Hepatocyte (in vitro differentiated cells): ENCODE data around the gene GAA. TPM values are rescaled to one million over a fixed set of nuclear protein-coding genes. Genes with fewer than 3 reads are reported as not detected.

Source experiments
- DNase-seq: peaks from one replicate; pipeline ENCODE4 v3.0.0-alpha.2; 2016; ENCODE audit warnings: low spot score
- H2AFZ ChIP-seq: fragments of 200-600 bp; sonication (generic); 2 replicates; pipeline ENCODE4 v1.6.0; 2016; ENCODE audit warnings: antibody characterized with exemption, mild to moderate bottlenecking
- H3K27ac ChIP-seq: fragments of 200-600 bp; sonication (generic); 2 replicates; pipeline ENCODE4 v1.5.1; 2016; ENCODE audit warnings: mild to moderate bottlenecking
- H3K27me3 ChIP-seq: fragments of 200-600 bp; sonication (generic); 2 replicates; pipeline ENCODE4 v1.6.1; 2016
- H3K36me3 ChIP-seq: fragments of 200-600 bp; sonication (generic); replicated peaks from 2 replicates; pipeline ENCODE4 v1.5.1; 2016; ENCODE audit warnings: low read depth; ENCODE audit not compliant: insufficient read depth
- H3K4me1 ChIP-seq: fragments of 200-600 bp; sonication (generic); 2 replicates; pipeline ENCODE4 v1.5.1; 2016; ENCODE audit warnings: mild to moderate bottlenecking, moderate library complexity; ENCODE audit not compliant: insufficient read depth
- H3K4me2 ChIP-seq: fragments of 200-600 bp; sonication (generic); 2 replicates; pipeline ENCODE4 v1.6.0; 2016
- H3K4me3 ChIP-seq: fragments of 200-600 bp; sonication (generic); 2 replicates; pipeline ENCODE4 v1.5.1; 2016; ENCODE audit warnings: mild to moderate bottlenecking
- H3K79me2 ChIP-seq: fragments of 200-600 bp; sonication (generic); 2 replicates; pipeline ENCODE4 v1.6.0; 2017; ENCODE audit warnings: mild to moderate bottlenecking
- H3K9me2 ChIP-seq: fragments of 200-600 bp; sonication (generic); replicated peaks from 2 replicates; pipeline ENCODE4 v1.6.0; 2017; ENCODE audit warnings: mild to moderate bottlenecking; ENCODE audit not compliant: insufficient read depth
- H3K9me3 ChIP-seq: fragments of 200-600 bp; sonication (generic); 2 replicates; pipeline ENCODE4 v1.5.1; 2016; ENCODE audit warnings: low read depth, mild to moderate bottlenecking
- H4K20me1 ChIP-seq: fragments of 200-600 bp; sonication (generic); 2 replicates; pipeline ENCODE4 v1.6.0; 2016; ENCODE audit warnings: mild to moderate bottlenecking; ENCODE audit not compliant: insufficient read depth, poor library complexity, severe bottlenecking
- EZH2 ChIP-seq: fragments of 200-600 bp; sonication (generic); IDR thresholded peaks from 2 replicates; pipeline ENCODE4 v1.6.1; 2016; ENCODE audit warnings: antibody characterized with exemption, mild to moderate bottlenecking, borderline replicate concordance
- EZH2phosphoT487 ChIP-seq: fragments of 200-600 bp; sonication (generic); IDR thresholded peaks from one replicate; pipeline ENCODE4 v1.6.1; 2018; ENCODE audit warnings: antibody characterized with exemption, mild to moderate bottlenecking, low read depth, moderate library complexity; ENCODE audit not compliant: unreplicated experiment, severe bottlenecking
- WGBS: methylation state at CpG from one replicate; pipeline ENCODE4 v1.1.6; 2016; ENCODE audit warnings: low lambda C conversion rate; ENCODE audit errors: missing lambda C conversion rate; 5-methylcytosine and 5-hydroxymethylcytosine counted together
- polyA plus RNA-seq: library from polyadenylated mRNA; unstranded; fragments of >200 nt; fragmentation: Nextera tagmentation; extraction: Ambion mirVana; gene quantifications from 2 replicates; pipeline ENCODE4 v1.2.1, GENCODE V29; 2016
- total RNA-seq: library from RNA; depleted of rRNA; stranded (reverse); fragments of >200 nt; gene quantifications from 2 replicates; pipeline ENCODE4 v1.2.3, GENCODE V29; 2014
- TF ChIP-seq, protein P1 (sequence below): fragments of 200-600 bp; sonication (generic); IDR thresholded peaks from 2 replicates; pipeline ENCODE4 v1.5.1; 2016; ENCODE audit warnings: antibody characterized with exemption, mild to moderate bottlenecking; ENCODE audit not compliant: poor library complexity

Gene GAA
- total and polyA plus RNA-seq, 2 experiments from 2014 or later: 37.1 to 43.1 TPM

DNA sequence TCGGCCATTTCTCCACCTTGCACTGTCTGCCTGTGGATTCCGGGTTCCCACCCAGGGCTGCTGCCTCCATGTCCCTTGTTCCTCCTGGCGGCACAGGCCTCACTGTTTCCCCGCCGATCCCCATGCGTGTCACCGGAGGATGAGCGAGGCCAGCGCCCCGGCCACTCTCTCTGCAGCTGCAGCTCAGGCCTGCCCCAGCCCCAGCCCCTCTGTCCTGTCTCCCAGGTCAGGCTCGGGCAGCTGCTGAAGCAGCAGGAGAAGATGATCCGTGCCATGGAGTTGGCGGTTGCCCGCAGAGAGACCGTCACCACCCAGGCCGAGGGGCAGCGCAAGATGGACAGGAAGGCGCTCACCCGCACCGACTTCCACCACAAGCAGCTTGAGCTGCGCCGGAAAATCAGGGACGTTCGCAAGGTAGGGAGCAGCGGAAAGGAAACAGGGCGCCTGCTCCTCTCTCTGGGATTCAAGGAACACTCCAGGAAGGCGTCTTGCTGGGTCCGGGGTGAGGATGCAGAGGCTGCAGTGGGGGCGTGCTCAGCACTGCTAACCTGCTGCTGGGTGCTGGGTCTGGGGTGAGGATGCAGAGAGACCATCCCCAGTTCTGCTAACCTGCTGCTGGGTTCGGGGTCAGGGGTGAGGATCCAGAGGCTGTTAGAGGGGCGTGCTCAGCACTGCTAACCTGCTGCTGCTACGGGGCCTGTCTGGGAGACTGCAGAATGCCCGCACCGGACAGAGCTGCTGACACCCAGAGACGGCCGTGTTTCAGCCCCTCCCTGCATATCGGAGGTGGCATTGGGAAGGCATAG is 6.1 kb upstream of the GAA start:
- no peaks in the 10 kb centered on the region for H3K9me2 ChIP-seq
- no peak overlapping the region for H2AFZ ChIP-seq
- TF ChIP-seq EZH2phosphoT487 (no peak), EZH2 (no peak)
- TF ChIP-seq, protein P1, sequence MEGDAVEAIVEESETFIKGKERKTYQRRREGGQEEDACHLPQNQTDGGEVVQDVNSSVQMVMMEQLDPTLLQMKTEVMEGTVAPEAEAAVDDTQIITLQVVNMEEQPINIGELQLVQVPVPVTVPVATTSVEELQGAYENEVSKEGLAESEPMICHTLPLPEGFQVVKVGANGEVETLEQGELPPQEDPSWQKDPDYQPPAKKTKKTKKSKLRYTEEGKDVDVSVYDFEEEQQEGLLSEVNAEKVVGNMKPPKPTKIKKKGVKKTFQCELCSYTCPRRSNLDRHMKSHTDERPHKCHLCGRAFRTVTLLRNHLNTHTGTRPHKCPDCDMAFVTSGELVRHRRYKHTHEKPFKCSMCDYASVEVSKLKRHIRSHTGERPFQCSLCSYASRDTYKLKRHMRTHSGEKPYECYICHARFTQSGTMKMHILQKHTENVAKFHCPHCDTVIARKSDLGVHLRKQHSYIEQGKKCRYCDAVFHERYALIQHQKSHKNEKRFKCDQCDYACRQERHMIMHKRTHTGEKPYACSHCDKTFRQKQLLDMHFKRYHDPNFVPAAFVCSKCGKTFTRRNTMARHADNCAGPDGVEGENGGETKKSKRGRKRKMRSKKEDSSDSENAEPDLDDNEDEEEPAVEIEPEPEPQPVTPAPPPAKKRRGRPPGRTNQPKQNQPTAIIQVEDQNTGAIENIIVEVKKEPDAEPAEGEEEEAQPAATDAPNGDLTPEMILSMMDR: no peak
- 93% methylated on average over 37 of the region's 37 CpGs for WGBS
- no peaks in the 10 kb centered on the region for H3K36me3 ChIP-seq
- no peaks in the 10 kb centered on the region for H3K9me3 ChIP-seq
- H3K4me3 ChIP-seq: no peak overlapping the region
- H3K27ac ChIP-seq: no peak overlapping the region
- no peaks in the 10 kb centered on the region for H3K4me1 ChIP-seq
- H4K20me1 ChIP-seq: no peaks in the 10 kb centered on the region
- DNase-seq: peak; percentile 3
- H3K4me2 ChIP-seq: no peak overlapping the region
- no peaks in the 10 kb centered on the region for H3K27me3 ChIP-seq
- H3K79me2 ChIP-seq: no peaks in the 10 kb centered on the region

DNA sequence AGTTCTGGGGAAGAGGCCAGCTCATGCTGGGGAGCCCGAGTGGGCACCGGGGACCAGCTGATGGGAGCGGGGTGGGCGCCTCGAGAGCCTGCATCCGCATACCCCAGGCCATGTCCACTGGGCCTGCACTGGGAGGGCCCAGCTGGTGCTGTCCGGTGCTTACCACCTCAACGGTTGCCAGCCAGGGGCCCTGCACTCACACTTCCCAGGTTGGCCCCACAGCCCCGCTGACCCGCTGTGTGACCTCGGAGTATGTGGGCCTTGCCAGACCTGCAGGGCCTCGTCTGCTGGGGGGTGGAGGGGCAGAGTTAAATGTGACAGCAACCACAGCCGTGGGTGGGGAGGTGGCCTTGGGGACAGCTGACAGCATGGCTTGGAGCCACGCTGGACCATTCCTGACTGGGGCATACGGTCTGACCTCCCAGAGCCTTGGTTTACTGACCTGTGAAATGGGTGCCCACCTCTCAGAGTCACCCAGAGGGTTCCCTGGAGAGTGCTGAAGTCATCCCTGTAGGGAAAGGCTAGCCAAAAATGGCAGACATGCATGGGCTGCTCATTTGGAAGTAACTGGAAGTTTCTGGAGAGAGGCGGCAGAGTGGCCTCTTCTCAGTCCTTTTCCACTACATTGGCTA is 5.4 kb upstream of the GAA start:
- Histone ChIP-seq H3K4me2 (no peak overlapping the region), H3K9me2 (no peaks in the 10 kb centered on the region), H3K36me3 (no peaks in the 10 kb centered on the region), H3K4me3 (no peak overlapping the region), H4K20me1 (no peaks in the 10 kb centered on the region), H3K4me1 (no peaks in the 10 kb centered on the region), H3K9me3 (no peaks in the 10 kb centered on the region), H2AFZ (no peak overlapping the region), H3K79me2 (no peaks in the 10 kb centered on the region), H3K27me3 (no peaks in the 10 kb centered on the region), H3K27ac (no peak overlapping the region)
- 90% methylated on average over 16 of the region's 16 CpGs for WGBS
- DNase-seq: peak; percentile 4
- TF ChIP-seq, protein P1: no peak
- no peak for TF ChIP-seq EZH2phosphoT487
- no peak for TF ChIP-seq EZH2

DNA sequence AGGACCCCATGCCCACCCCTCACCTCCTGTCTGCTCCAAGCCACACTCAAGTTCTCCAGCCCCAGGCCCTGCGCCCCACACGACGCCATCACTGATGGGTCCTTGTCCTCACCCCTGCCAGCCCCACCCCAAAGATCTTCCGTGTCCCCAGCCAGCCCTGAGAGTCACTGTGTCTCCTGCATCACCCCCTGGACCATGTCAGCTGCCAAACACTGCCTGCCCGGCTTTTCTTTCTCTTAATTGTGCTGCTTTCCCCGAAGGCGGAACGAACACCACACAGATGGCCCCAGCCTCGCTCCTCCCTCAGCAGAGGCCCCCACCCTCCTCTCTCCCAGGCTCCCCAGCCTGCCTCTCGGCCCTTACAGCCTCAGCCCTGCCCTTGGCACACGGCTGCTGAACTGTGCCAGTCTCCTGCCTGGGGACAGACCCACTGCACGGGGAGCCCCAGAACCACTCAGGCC is 4.8 kb upstream of the GAA start:
- Histone ChIP-seq H3K36me3 (no peaks in the 10 kb centered on the region), H3K79me2 (no peaks in the 10 kb centered on the region), H3K27ac (no peak overlapping the region), H3K9me2 (no peaks in the 10 kb centered on the region), H3K4me2 (no peak overlapping the region), H3K9me3 (no peaks in the 10 kb centered on the region), H4K20me1 (no peaks in the 10 kb centered on the region), H3K4me1 (no peaks in the 10 kb centered on the region), H2AFZ (no peak overlapping the region), H3K27me3 (no peaks in the 10 kb centered on the region), H3K4me3 (no peak overlapping the region)
- no peak for TF ChIP-seq EZH2
- TF ChIP-seq, protein P1: no peak
- TF ChIP-seq EZH2phosphoT487: no peak
- 66% methylated on average over 12 of the region's 12 CpGs for WGBS
- DNase-seq: peak; percentile 10
